Calu3 (cell line): ENCODE results near the gene MT1H. TPM values are rescaled to one million over a fixed set of nuclear protein-coding genes. Genes with fewer than 3 reads are reported as not detected.

Source experiments
- BruUV-seq: library from RNA; stranded (reverse); fragments of 400-500 nt; replicated peaks from 2 replicates; lab custom pipeline; 2021; lab: Mats Ljungman, UMichigan
- CTCF ChIA-PET: fragments of 300-600 bp; sonication (Branson Sonifier 250); formaldehyde crosslinking; loops from one replicate; lab custom pipeline; 2022; ENCODE audit warnings: antibody characterized with exemption; lab: Charles Lee
- DNase-seq: peaks from one replicate; pipeline ENCODE4 v3.0.0; 2022
- H3K27ac Mint-ChIP-seq: one replicate; pipeline ENCODE4 v1.8.0; 2022; ENCODE audit warnings: mixed read lengths; ENCODE audit not compliant: unreplicated experiment
- H3K27me3 Mint-ChIP-seq: one replicate; pipeline ENCODE4 v1.8.0; 2022; ENCODE audit warnings: mixed read lengths; ENCODE audit not compliant: unreplicated experiment
- H3K36me3 Mint-ChIP-seq: one replicate; pipeline ENCODE4 v1.8.0; 2022; ENCODE audit warnings: mild to moderate bottlenecking, moderate library complexity, mixed read lengths; ENCODE audit not compliant: insufficient read depth, unreplicated experiment
- H3K4me1 Mint-ChIP-seq: one replicate; pipeline ENCODE4 v1.8.0; 2022; ENCODE audit warnings: mild to moderate bottlenecking, low read depth, mixed read lengths; ENCODE audit not compliant: unreplicated experiment
- H3K4me3 Mint-ChIP-seq: one replicate; pipeline ENCODE4 v1.8.0; 2022; ENCODE audit warnings: mild to moderate bottlenecking, low read depth, moderate library complexity, mixed read lengths; ENCODE audit not compliant: unreplicated experiment
- H3K9me3 Mint-ChIP-seq: one replicate; pipeline ENCODE4 v1.8.0; 2022; ENCODE audit warnings: low read depth, mixed read lengths; ENCODE audit not compliant: unreplicated experiment
- CTCF ChIP-seq: fragments of 200-600 bp; IDR thresholded peaks from one replicate; pipeline ENCODE4 v1.8.0; 2022; ENCODE audit warnings: antibody characterized with exemption; ENCODE audit not compliant: unreplicated experiment
- intact Hi-C: fragments of 100-400 bp; cut with micrococcal nuclease; formaldehyde crosslinking; loops from one replicate; pipeline ENCODE4 v1.10.0; 2022; ENCODE audit not compliant: unreplicated experiment
- total RNA-seq: library from RNA; stranded (reverse); gene quantifications from 2 replicates; pipeline ENCODE4 v1.2.3, GENCODE V29; 2022

MT1H gene
- total RNA-seq, 1 experiment from 2014 or later, result not detected

DNA sequence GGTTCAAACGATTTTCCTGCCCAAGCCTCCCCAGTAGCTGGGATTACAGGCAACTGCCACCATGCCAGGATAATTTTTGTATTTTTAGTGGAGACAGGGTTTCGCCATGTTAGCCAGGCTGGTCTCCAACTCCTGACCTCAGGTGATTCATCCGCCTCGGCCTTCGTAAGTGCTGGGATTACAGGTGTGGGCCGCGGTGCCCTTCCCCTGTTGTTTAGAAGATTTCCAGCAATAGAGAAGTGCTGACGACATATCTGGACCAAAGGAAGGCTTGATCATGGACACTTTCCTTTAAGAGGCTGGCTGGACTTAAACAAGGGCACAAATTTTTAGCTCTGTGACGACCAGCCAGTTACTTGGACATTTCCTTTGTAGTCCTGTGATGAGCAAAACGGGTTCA, 38.4 kb upstream of the MT1H start:
- H3K27me3 Mint-ChIP-seq, result peaks cover 76% of the 10 kb centered on the region
- no peak overlapping the region for H3K27ac Mint-ChIP-seq
- H3K4me1 Mint-ChIP-seq, result peaks cover 16% of the 10 kb centered on the region
- TF ChIP-seq CTCF, result no peak
- CTCF ChIA-PET, result interaction anchor here (0.6 kb wide), 1 partner anchor 26 kb away, joined by 3 read pairs; no protein-coding TSS in a partner anchor
- H3K36me3 Mint-ChIP-seq, result peaks cover 7% of the 10 kb centered on the region
- H3K9me3 Mint-ChIP-seq, result no peaks in the 10 kb centered on the region
- no peak for DNase-seq
- intact Hi-C loops, result no loop called here
- H3K4me3 Mint-ChIP-seq, result peak overlapping the region; percentile 68
- no TSS peak for BruUV-seq

DNA sequence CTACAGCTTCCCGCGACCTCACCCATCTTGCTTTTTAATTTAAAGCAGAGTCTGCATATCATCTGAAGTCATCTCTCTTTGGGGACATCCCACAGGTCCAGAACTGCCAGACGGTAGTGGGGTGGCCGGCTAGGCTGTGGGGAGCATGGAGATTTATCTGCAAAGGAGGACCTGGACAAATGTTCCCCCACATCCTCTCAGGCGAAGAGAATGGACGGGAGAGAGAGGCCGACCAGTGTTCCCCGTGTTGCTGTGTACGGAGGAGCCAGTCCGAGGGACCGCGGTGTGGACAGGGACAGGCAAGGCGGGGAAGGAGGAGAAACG, 37.8 kb upstream of the MT1H start:
- no peak for DNase-seq
- BruUV-seq, result no TSS peak
- CTCF ChIA-PET, result interaction anchor here (1.0 kb wide), 1 partner anchor 23 kb away, joined by 4 read pairs; the partner anchor contains the start of gene MT2A
- H3K36me3 Mint-ChIP-seq, result peaks cover 7% of the 10 kb centered on the region
- H3K27me3 Mint-ChIP-seq, result peaks cover 76% of the 10 kb centered on the region
- intact Hi-C loops, result no loop called here
- TF ChIP-seq CTCF, result no peak
- no peaks in the 10 kb centered on the region for H3K9me3 Mint-ChIP-seq
- peaks cover 14% of the 10 kb centered on the region for H3K4me1 Mint-ChIP-seq
- no peak overlapping the region for H3K27ac Mint-ChIP-seq
- peak overlapping the region; percentile 68 for H3K4me3 Mint-ChIP-seq

GRCh38 chr16:56632156-56632847, 37.3 kb upstream of the MT1H start, which contains the start of gene MT1M:
Gene MT1M (plus strand): TSS chr16:56632659. CDS start chr16:56632732, 73 bp downstream.
- no TSS peak for BruUV-seq
- Mint-ChIP-seq H3K9me3 (no peaks in the 10 kb centered on the region), H3K27ac (no peak within 1 kb of the TSS), H3K36me3 (peaks cover 7% of the 10 kb centered on the region), H3K4me3 (peak within 1 kb of the TSS; percentile 68), H3K4me1 (peaks cover 10% of the 10 kb centered on the region), H3K27me3 (peaks cover 79% of the 10 kb centered on the region)
- intact Hi-C loops, result no loop called here
- CTCF ChIA-PET, result interaction anchor here (1.0 kb wide), 1 partner anchor 24 kb away, joined by 4 read pairs; the partner anchor contains the start of gene MT2A
- no peak for TF ChIP-seq CTCF
- no peak for DNase-seq

GRCh38 chr16:56632848-56633365, 36.7 kb upstream of the MT1H start:
- intact Hi-C loops, result no loop called here
- Mint-ChIP-seq H3K4me1 (peaks cover 16% of the 10 kb centered on the region), H3K27ac (no peak overlapping the region), H3K4me3 (peak overlapping the region; percentile 68), H3K36me3 (peaks cover 9% of the 10 kb centered on the region), H3K27me3 (peaks cover 86% of the 10 kb centered on the region), H3K9me3 (no peaks in the 10 kb centered on the region)
- no TSS peak for BruUV-seq
- no peak for DNase-seq
- CTCF ChIA-PET, result interaction anchor here (1.0 kb wide), 1 partner anchor 25 kb away, joined by 4 read pairs; the partner anchor contains the start of gene MT2A
- TF ChIP-seq CTCF, result no peak
